CD4-positive, alpha-beta T cell (primary cell): ENCODE results near the gene RGS16. TPM values are rescaled to one million over a fixed set of nuclear protein-coding genes. Genes with fewer than 3 reads are reported as not detected.

Experiments
- ATAC-seq: fragments of 200-7000 bp; cut with Tn5 transposase; one replicate; pipeline ENCODE4 v1.10.0; 2022; ENCODE audit warnings: mild to moderate bottlenecking; ENCODE audit not compliant: poor library complexity
- CTCF ChIA-PET: fragments of 350-600 bp; sonication (Branson Sonifier 250); formaldehyde crosslinking; loops from one replicate; lab custom pipeline; 2021; ENCODE audit warnings: antibody characterized with exemption, inconsistent platforms; lab: Charles Lee
- POLR2A ChIA-PET: fragments of 350-600 bp; sonication (Branson Sonifier 250); formaldehyde crosslinking; loops from one replicate; lab custom pipeline; 2021; ENCODE audit warnings: antibody characterized with exemption, inconsistent platforms; lab: Charles Lee
- DNase-seq, 14 experiments: peaks; one replicate each; pipeline ENCODE4 v3.0.0-alpha.2; 2013 to 2020; ENCODE audit warnings: mixed read lengths in 2 of 14
- H3K27ac ChIP-seq, 2 donors: one replicate each; pipeline versions ENCODE4 v1.5.1 to v1.7.0; 2013; ENCODE audit warnings: low read length in 2 of 2, low read depth in 1 of 2, mild to moderate bottlenecking in 1 of 2
- H3K27me3 ChIP-seq, 2 experiments: 1 replicate in 1 of 2; 2 replicates in 1 of 2; pipeline versions ENCODE4 v1.6.1 to v1.7.0; 2013; ENCODE audit warnings: low read length in 2 of 2, control low read depth in 1 of 2, mild to moderate bottlenecking in 1 of 2, moderate library complexity in 1 of 2; ENCODE audit not compliant: insufficient read depth in 2 of 2, control insufficient read depth in 1 of 2
- H3K36me3 ChIP-seq: one replicate; pipeline ENCODE4 v1.6.1; 2013; ENCODE audit warnings: low read length, control low read depth; ENCODE audit not compliant: insufficient read depth
- H3K4me1 ChIP-seq: one replicate; pipeline ENCODE4 v1.6.1; 2013; ENCODE audit warnings: low read length, control low read depth; ENCODE audit not compliant: insufficient read depth
- H3K4me3 ChIP-seq: one replicate; pipeline ENCODE4 v1.5.1; 2013; ENCODE audit warnings: mild to moderate bottlenecking, low read length, moderate library complexity
- H3K9me3 ChIP-seq, 2 experiments: 1 replicate in 1 of 2; 2 replicates in 1 of 2; pipeline versions ENCODE4 v1.6.1 to v1.7.0; 2013; ENCODE audit warnings: low read length in 2 of 2, mild to moderate bottlenecking in 2 of 2, control low read depth in 1 of 2, moderate library complexity in 1 of 2; ENCODE audit not compliant: control insufficient read depth in 1 of 2, insufficient read depth in 1 of 2
- H3K27ac Mint-ChIP-seq: one replicate; pipeline ENCODE4 v1.8.0; 2020; ENCODE audit warnings: mixed read lengths
- H3K27me3 Mint-ChIP-seq: one replicate; pipeline ENCODE4 v1.8.0; 2021; ENCODE audit warnings: mixed read lengths
- H3K36me3 Mint-ChIP-seq: one replicate; pipeline ENCODE4 v1.8.0; 2021; ENCODE audit warnings: low read depth, mixed read lengths
- H3K4me1 Mint-ChIP-seq: one replicate; pipeline ENCODE4 v1.8.0; 2021; ENCODE audit warnings: low read depth, mixed read lengths
- H3K4me3 Mint-ChIP-seq: one replicate; pipeline ENCODE4 v1.8.0; 2020; ENCODE audit warnings: mild to moderate bottlenecking, mixed read lengths
- H3K9me3 Mint-ChIP-seq: one replicate; pipeline ENCODE4 v1.8.0; 2020; ENCODE audit warnings: mixed read lengths
- CTCF ChIP-seq: fragments of 200-600 bp; IDR thresholded peaks from one replicate; pipeline ENCODE4 v1.8.0; 2022; ENCODE audit warnings: antibody characterized with exemption, mild to moderate bottlenecking
- intact Hi-C, 2 experiments: fragments of 100-400 bp; cut with DNase I in 1 of 2; cut with micrococcal nuclease in 1 of 2; formaldehyde crosslinking; loops; one replicate each; pipeline versions ENCODE4 v1.15.1 to v1.9.0; 2023 to 2025; cut with DNase I, micrococcal nuclease
- polyA plus RNA-seq, 2 donors: library from polyadenylated mRNA; unstranded; fragments of 120-200 nt; gene quantifications; one replicate each; pipeline ENCODE4 v1.2.1, GENCODE V29; 2013
- total RNA-seq, 174 experiments: library from RNA in 2 of 174; stranded (reverse) in 2 of 174; gene quantifications; one replicate each; pipeline ENCODE4 v1.2.3 and lab custom pipeline; 2021 to 2026

Gene RGS16
- total RNA-seq: 10 to 100 TPM; 16.3 to 16.4 TPM
- 1.0 TPM for polyA plus RNA-seq (2013, experiment 1 of 2)
- 3.0 TPM for polyA plus RNA-seq (2013, experiment 2 of 2)
- total RNA-seq (lab: John Stamatoyannopoulos, UW): 0.99 to 813 (median 19.1) reads per million in 172 experiments

GRCh38 chr1:182604175-182605164 is at the start of gene RGS16:
Gene RGS16, minus strand, starts transcription at chr1:182604389. Its CDS starts 130 bp downstream, at chr1:182604259.
- Mint-ChIP-seq H3K4me1 (no peaks in the 10 kb centered on the region), H3K27ac (no peak within 1 kb of the TSS), H3K36me3 (no peaks in the 10 kb centered on the region), H3K9me3 (no peaks in the 10 kb centered on the region), H3K4me3 (peak within 1 kb of the TSS; percentile 83), H3K27me3 (peaks cover 16% of the 10 kb centered on the region)
- H3K27ac ChIP-seq: no peak within 1 kb of the TSS
- no peak for TF ChIP-seq CTCF
- POLR2A ChIA-PET: interaction anchor here (1.1 to 4.9 kb wide), 6 partner anchors 9 to 184 kb away, joined by 4 to 55 read pairs (median 4); partner anchors contain the start of gene RNASEL
- H3K27me3 ChIP-seq: no peaks in the 10 kb centered on the region
- intact Hi-C loops: loop anchor here in 1 of 2 experiments (5.0 to 10.0 kb wide), 3 partner anchors 238 to 1033 kb away; partner anchors contain the start of genes ARPC5 and SMG7
- peak within 1 kb of the TSS; percentile 58 for H3K4me3 ChIP-seq
- H3K4me1 ChIP-seq: peaks cover 36% of the 10 kb centered on the region
- DNase-seq (peak; percentile 77 to 96 (median 90)), ATAC-seq (peak; percentile 88)
- CTCF ChIA-PET: interaction anchor here (1.2 to 15.9 kb wide), 2 partner anchors 9 to 183 kb away, joined by 6 to 370 read pairs; partner anchors contain the start of gene NPL
- no peaks in the 10 kb centered on the region for H3K9me3 ChIP-seq
- H3K36me3 ChIP-seq: peaks cover 9% of the 10 kb centered on the region

- Mint-ChIP-seq H3K4me3 (no peak overlapping the region), H3K27me3 (peaks cover 6% of the 10 kb centered on the region), H3K36me3 (no peaks in the 10 kb centered on the region), H3K4me1 (no peaks in the 10 kb centered on the region), H3K27ac (no peak overlapping the region), H3K9me3 (no peaks in the 10 kb centered on the region)
- Histone ChIP-seq H3K9me3 (no peaks in the 10 kb centered on the region), H3K27me3 (peaks cover 0 to 3% of the 10 kb centered on the region in 2 experiments), H3K36me3 (no peaks in the 10 kb centered on the region), H3K4me3 (no peak overlapping the region), H3K4me1 (no peaks in the 10 kb centered on the region), H3K27ac (no peak overlapping the region)
- TF ChIP-seq CTCF: no peak
- ChIA-PET CTCF (no interaction called here), POLR2A (no interaction called here)
- intact Hi-C loops: no loop called here
- DNase-seq (no peak), ATAC-seq (no peak)
Measured at GRCh38 chr1:182653986-182654385, 49.8 kb upstream of the RGS16 start.

GRCh38 chr1:182652933-182653332 is 48.7 kb upstream of the RGS16 start:
- TF ChIP-seq CTCF: no peak
- Histone ChIP-seq H3K36me3 (no peaks in the 10 kb centered on the region), H3K27me3 (peaks cover 0 to under 1% of the 10 kb centered on the region in 2 experiments), H3K4me1 (no peaks in the 10 kb centered on the region), H3K9me3 (no peaks in the 10 kb centered on the region), H3K27ac (no peak overlapping the region), H3K4me3 (no peak overlapping the region)
- Mint-ChIP-seq H3K27me3 (peaks cover 4% of the 10 kb centered on the region), H3K4me1 (no peaks in the 10 kb centered on the region), H3K27ac (no peak overlapping the region), H3K36me3 (no peaks in the 10 kb centered on the region), H3K4me3 (no peak overlapping the region), H3K9me3 (no peaks in the 10 kb centered on the region)
- ATAC-seq (no peak), DNase-seq (no peak)
- ChIA-PET CTCF (no interaction called here), POLR2A (interaction anchor here (0.5 kb wide), 1 partner anchor 38 kb away, joined by 3 read pairs; no protein-coding TSS in a partner anchor)
- intact Hi-C loops: no loop called here
